Type B pancreatic cell (in vitro differentiated cells): ENCODE data around the gene HOXC5. TPM values are rescaled to one million over a fixed set of nuclear protein-coding genes. Genes with fewer than 3 reads are reported as not detected.
A peak's percentile ranks its signal among the peaks of the same experiment; 100 is the strongest.

Experiments
- DNase-seq: peaks from one replicate; pipeline ENCODE4 v3.0.0; 2021; ENCODE audit warnings: mixed read lengths; ENCODE audit not compliant: unreplicated experiment; ENCODE audit errors: extremely low spot score
- H3K27ac Mint-ChIP-seq: 2 replicates; pipeline ENCODE4 v1.8.0; 2021; ENCODE audit warnings: mild to moderate bottlenecking, mixed read lengths
- H3K27me3 Mint-ChIP-seq: 2 replicates; pipeline ENCODE4 v1.8.0; 2021; ENCODE audit warnings: mixed read lengths
- H3K36me3 Mint-ChIP-seq: 2 replicates; pipeline ENCODE4 v1.8.0; 2021; ENCODE audit warnings: mixed read lengths
- H3K4me1 Mint-ChIP-seq: one replicate; pipeline ENCODE4 v1.8.0; 2021; ENCODE audit warnings: mixed read lengths; ENCODE audit not compliant: unreplicated experiment
- H3K4me3 Mint-ChIP-seq: 2 replicates; pipeline ENCODE4 v1.8.0; 2021; ENCODE audit warnings: mild to moderate bottlenecking, mixed read lengths
- H3K9me3 Mint-ChIP-seq: 2 replicates; pipeline ENCODE4 v1.8.0; 2021; ENCODE audit warnings: mixed read lengths
- CTCF ChIP-seq: fragments of 200-600 bp; sonication (generic); conservative IDR thresholded peaks from 2 replicates; pipeline ENCODE4 v1.5.0; 2021; ENCODE audit warnings: antibody characterized with exemption, mild to moderate bottlenecking
- microRNA-seq: library from miRNA; unstranded; fragments of <30 nt; microRNA quantifications from one replicate; pipeline ENCODE4, GENCODE V29; 2020
- total RNA-seq: library from RNA; stranded (reverse); gene quantifications from 2 replicates; pipeline ENCODE4 v1.2.1, GENCODE V29; 2021; ENCODE audit warnings: low replicate concordance

Gene HOXC5
- total RNA-seq, 1 donor from 2014 or later: 56.9 TPM

- Mint-ChIP-seq H3K27me3 (peaks cover 15% of the 10 kb centered on the region), H3K9me3 (no peaks in the 10 kb centered on the region), H3K36me3 (peaks cover 17% of the 10 kb centered on the region), H3K4me3 (peak overlapping the region; percentile 93), H3K4me1 (peaks cover 62% of the 10 kb centered on the region), H3K27ac (peak overlapping the region; percentile 95)
- DNase-seq: peak; percentile 84
- no peak for TF ChIP-seq CTCF
Observed at GRCh38 chr12:54082397-54082892, 49.6 kb downstream of the HOXC5 start.

Small RNA genes within 50 kb of the gene (microRNA-seq; reads per million reads assigned to microRNA genes)
- 5.5 reads per million, percentile 21 among the genes with 10 or more reads in this experiment for gene MIR196A2
- gene MIR615: 108 reads per million, percentile 64 among the genes with 10 or more reads in this experiment

Other genes starting within 250 kb of the HOXC5 start
- 0.48 TPM in 1 of 2 replicates, not detected in the other for gene HOXC13, start 94.2 kb upstream of the HOXC5 start, total RNA-seq
- not detected in 2 replicates for gene HOXC12, start 78.1 kb upstream of the HOXC5 start, total RNA-seq
- 0.12 TPM in 1 of 2 replicates, not detected in the other for gene HOXC11, start 59.9 kb upstream of the HOXC5 start, total RNA-seq
- gene HOTAIR, start 58.1 kb upstream of the HOXC5 start, total RNA-seq: not detected in 2 replicates
- gene HOXC10, start 47.9 kb upstream of the HOXC5 start, total RNA-seq: not detected in 2 replicates
- gene HOXC9, start 32.9 kb upstream of the HOXC5 start, total RNA-seq: 0.27 and 0.36 TPM in 2 replicates
- 0.77 and 1.5 TPM in 2 replicates for gene HOXC8, start 24.1 kb upstream of the HOXC5 start, total RNA-seq
- gene HOXC6, start 4.6 kb upstream of the HOXC5 start, total RNA-seq: 4.8 and 23.0 TPM in 2 replicates
- 6.7 and 47.9 TPM in 2 replicates for gene HOXC4, start 20.8 kb downstream of the HOXC5 start, total RNA-seq
- gene SMUG1, start 155.9 kb downstream of the HOXC5 start, total RNA-seq: 48.3 and 52.5 TPM in 2 replicates
- gene CBX5, start 247.1 kb downstream of the HOXC5 start, total RNA-seq: 87.8 and 227 TPM in 2 replicates
- gene HNRNPA1, start 247.7 kb downstream of the HOXC5 start, total RNA-seq: 1,366 and 2,469 TPM in 2 replicates